SU-DHL-6 (cell line): ENCODE results near the gene MARK3.

Experiments used
- H2AFZ ChIP-seq: fragments of 200-600 bp; sonication (generic); 2 replicates; pipeline ENCODE4 v1.6.1; 2014; ENCODE audit warnings: low read depth, mild to moderate bottlenecking, moderate library complexity, mixed read lengths, antibody characterized with exemption, low read length; ENCODE audit not compliant: severe bottlenecking
- H3F3A ChIP-seq: fragments of 200-600 bp; shearing (Covaris generic); 2 replicates; pipeline ENCODE4 v1.6.0; 2016; ENCODE audit warnings: antibody characterized with exemption, mild to moderate bottlenecking; ENCODE audit not compliant: insufficient read depth
- H3K27ac ChIP-seq: fragments of 200-600 bp; sonication (generic); 2 replicates; pipeline ENCODE4 v1.5.1; 2016; ENCODE audit warnings: low read depth, mild to moderate bottlenecking, low read length, moderate library complexity, mixed read lengths
- H3K27me3 ChIP-seq: fragments of 200-600 bp; sonication (generic), shearing (Covaris generic); 2 replicates; pipeline ENCODE4 v1.6.0; 2014; ENCODE audit warnings: mild to moderate bottlenecking, low read length
- H3K36me3 ChIP-seq: fragments of 200-600 bp; sonication (generic); 2 replicates; pipeline ENCODE4 v1.6.1; 2014; ENCODE audit warnings: mild to moderate bottlenecking, low read length, mixed read lengths
- H3K4me2 ChIP-seq: fragments of 300-600, 200-600 bp; shearing (Covaris generic), sonication (generic); 2 replicates; pipeline ENCODE4 v1.6.0; 2014; ENCODE audit warnings: low read length, low read depth, mild to moderate bottlenecking; ENCODE audit not compliant: poor library complexity, severe bottlenecking
- H3K4me3 ChIP-seq: fragments of 200-600 bp; sonication (generic); 2 replicates; pipeline ENCODE4 v1.5.1; 2014; ENCODE audit warnings: antibody characterized with exemption, low read length, mild to moderate bottlenecking, mixed read lengths; ENCODE audit not compliant: insufficient read depth, poor library complexity, severe bottlenecking
- H3K79me2 ChIP-seq: fragments of 200-600 bp; sonication (generic); 2 replicates; pipeline ENCODE4 v1.6.1; 2014; ENCODE audit warnings: mild to moderate bottlenecking, low read length, moderate library complexity; ENCODE audit not compliant: insufficient read depth
- H3K9ac ChIP-seq: fragments of 200-600 bp; sonication (generic); 2 replicates; pipeline ENCODE4 v1.7.0; 2014; ENCODE audit warnings: mild to moderate bottlenecking, low read length
- H3K9me2 ChIP-seq: fragments of 200-600 bp; sonication (generic); replicated peaks from 2 replicates; pipeline ENCODE4 v1.6.1; 2014; ENCODE audit warnings: low read length; ENCODE audit not compliant: insufficient read depth
- H3K9me3 ChIP-seq: fragments of 200-600 bp; sonication (generic); 2 replicates; pipeline ENCODE4 v1.6.1; 2014; ENCODE audit warnings: low read length, mixed read lengths; ENCODE audit not compliant: insufficient read depth
- H4K20me1 ChIP-seq: fragments of 200-600 bp; sonication (generic); 2 replicates; pipeline ENCODE4 v1.6.1; 2014; ENCODE audit warnings: low read depth, mild to moderate bottlenecking, antibody characterized with exemption, low read length, moderate library complexity, mixed read lengths
- EZH2phosphoT487 ChIP-seq: fragments of 200-600 bp; sonication (generic), shearing (Covaris generic); conservative IDR thresholded peaks from 2 replicates; pipeline ENCODE4 v1.6.1; 2018; ENCODE audit warnings: mild to moderate bottlenecking, antibody characterized with exemption, low read length, moderate library complexity, mixed read lengths
- TF ChIP-seq, protein P1 (sequence below): fragments of 200-600 bp; sonication (generic); IDR thresholded peaks from one replicate; pipeline ENCODE4 v1.5.1; 2017; ENCODE audit warnings: antibody characterized with exemption, mild to moderate bottlenecking, low read length, moderate library complexity; ENCODE audit not compliant: insufficient read depth, poor library complexity, severe bottlenecking

MARK3 gene

DNA sequence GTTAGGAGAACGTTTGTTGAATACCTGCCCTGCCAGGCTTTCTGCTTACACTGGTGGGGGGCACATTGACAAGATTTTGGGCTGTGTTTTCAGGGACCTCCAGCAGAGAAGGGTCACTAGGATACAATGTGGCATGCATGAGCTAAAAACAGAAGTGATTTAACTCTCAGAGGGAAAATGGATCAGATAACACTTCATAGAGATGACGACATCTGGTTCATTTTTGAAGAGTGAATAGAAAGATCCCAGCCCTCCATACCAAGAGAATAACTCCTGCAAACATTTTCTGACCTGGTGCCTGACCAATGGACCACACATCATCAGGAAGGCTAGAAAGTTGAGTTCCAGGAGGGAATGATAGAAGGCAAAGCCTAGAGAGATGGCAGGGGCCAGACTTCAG, 103.7 kb downstream of the MARK3 start:
- Histone ChIP-seq H3K27ac (no peak overlapping the region), H3F3A (no peaks in the 10 kb centered on the region), H2AFZ (no peak overlapping the region), H3K9me3 (no peaks in the 10 kb centered on the region), H4K20me1 (no peaks in the 10 kb centered on the region), H3K9me2 (no peaks in the 10 kb centered on the region), H3K27me3 (no peaks in the 10 kb centered on the region), H3K79me2 (no peaks in the 10 kb centered on the region), H3K4me2 (no peak overlapping the region), H3K9ac (no peak overlapping the region), H3K36me3 (peaks cover 8% of the 10 kb centered on the region; the same call in 1 of the 2 replicates), H3K4me3 (no peak overlapping the region)
- TF ChIP-seq, protein P1, sequence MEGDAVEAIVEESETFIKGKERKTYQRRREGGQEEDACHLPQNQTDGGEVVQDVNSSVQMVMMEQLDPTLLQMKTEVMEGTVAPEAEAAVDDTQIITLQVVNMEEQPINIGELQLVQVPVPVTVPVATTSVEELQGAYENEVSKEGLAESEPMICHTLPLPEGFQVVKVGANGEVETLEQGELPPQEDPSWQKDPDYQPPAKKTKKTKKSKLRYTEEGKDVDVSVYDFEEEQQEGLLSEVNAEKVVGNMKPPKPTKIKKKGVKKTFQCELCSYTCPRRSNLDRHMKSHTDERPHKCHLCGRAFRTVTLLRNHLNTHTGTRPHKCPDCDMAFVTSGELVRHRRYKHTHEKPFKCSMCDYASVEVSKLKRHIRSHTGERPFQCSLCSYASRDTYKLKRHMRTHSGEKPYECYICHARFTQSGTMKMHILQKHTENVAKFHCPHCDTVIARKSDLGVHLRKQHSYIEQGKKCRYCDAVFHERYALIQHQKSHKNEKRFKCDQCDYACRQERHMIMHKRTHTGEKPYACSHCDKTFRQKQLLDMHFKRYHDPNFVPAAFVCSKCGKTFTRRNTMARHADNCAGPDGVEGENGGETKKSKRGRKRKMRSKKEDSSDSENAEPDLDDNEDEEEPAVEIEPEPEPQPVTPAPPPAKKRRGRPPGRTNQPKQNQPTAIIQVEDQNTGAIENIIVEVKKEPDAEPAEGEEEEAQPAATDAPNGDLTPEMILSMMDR, result no peak
- no peak for TF ChIP-seq EZH2phosphoT487

DNA sequence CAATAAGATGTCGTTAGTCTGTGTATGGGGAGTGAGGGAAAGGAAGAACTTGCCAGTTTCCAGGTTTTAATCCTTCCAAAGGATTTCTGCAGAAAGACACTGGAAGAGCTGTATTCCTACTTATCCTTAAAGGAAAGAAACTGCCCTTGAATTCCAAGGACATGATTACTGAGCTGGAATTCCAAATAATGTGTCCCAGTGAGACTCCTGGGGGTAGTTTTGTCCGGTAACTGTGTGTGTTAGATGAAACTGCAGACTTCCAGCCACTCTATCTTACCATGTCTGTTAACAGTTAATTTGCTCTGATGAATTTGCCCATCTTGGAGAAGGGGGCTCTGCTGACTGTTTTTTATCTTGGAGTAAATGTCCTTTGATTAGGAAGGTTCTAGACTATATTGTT, 104.4 kb downstream of the MARK3 start:
- no peaks in the 10 kb centered on the region for H3F3A ChIP-seq
- no peaks in the 10 kb centered on the region for H3K79me2 ChIP-seq
- H3K4me2 ChIP-seq, result no peak overlapping the region
- no peaks in the 10 kb centered on the region for H3K9me3 ChIP-seq
- H2AFZ ChIP-seq, result no peak overlapping the region
- H3K27ac ChIP-seq, result no peak overlapping the region
- H3K27me3 ChIP-seq, result no peaks in the 10 kb centered on the region
- no peaks in the 10 kb centered on the region for H4K20me1 ChIP-seq
- H3K9ac ChIP-seq, result no peak overlapping the region
- no peak overlapping the region for H3K4me3 ChIP-seq
- peaks cover 8% of the 10 kb centered on the region; the same call in 1 of the 2 replicates for H3K36me3 ChIP-seq
- H3K9me2 ChIP-seq, result no peaks in the 10 kb centered on the region
- TF ChIP-seq, protein P1, result no peak
- no peak for TF ChIP-seq EZH2phosphoT487

DNA sequence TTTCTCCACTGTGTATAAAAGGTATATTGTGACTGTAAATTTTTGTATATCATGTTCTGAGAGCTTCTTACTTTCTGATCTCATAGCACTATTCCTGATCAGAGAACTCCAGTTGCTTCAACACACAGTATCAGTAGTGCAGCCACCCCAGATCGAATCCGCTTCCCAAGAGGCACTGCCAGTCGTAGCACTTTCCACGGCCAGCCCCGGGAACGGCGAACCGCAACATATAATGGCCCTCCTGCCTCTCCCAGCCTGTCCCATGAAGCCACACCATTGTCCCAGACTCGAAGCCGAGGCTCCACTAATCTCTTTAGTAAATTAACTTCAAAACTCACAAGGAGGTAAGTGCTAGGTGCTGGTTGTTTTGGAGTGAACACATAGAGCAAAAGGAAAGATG, 106.5 kb downstream of the MARK3 start:
- Histone ChIP-seq H3K9ac (no peak overlapping the region), H3K4me2 (no peak overlapping the region), H4K20me1 (no peaks in the 10 kb centered on the region), H2AFZ (no peak overlapping the region), H3K36me3 (peaks cover 8% of the 10 kb centered on the region; the same call in 1 of the 2 replicates), H3K79me2 (no peaks in the 10 kb centered on the region), H3K4me3 (no peak overlapping the region), H3K9me2 (no peaks in the 10 kb centered on the region), H3K27me3 (no peaks in the 10 kb centered on the region), H3F3A (no peaks in the 10 kb centered on the region), H3K9me3 (no peaks in the 10 kb centered on the region), H3K27ac (no peak overlapping the region)
- TF ChIP-seq EZH2phosphoT487, result no peak
- TF ChIP-seq, protein P1, result no peak
